Measurements from ENCODE around the gene FLYWCH2. TPM values are rescaled to one million over a fixed set of nuclear protein-coding genes. Genes with fewer than 3 reads are reported as not detected.
A peak's percentile ranks its signal among the peaks of the same experiment; 100 is the strongest.

The FLYWCH2 gene
- total RNA-seq, 1 experiment from 2014 or later = 94.1 TPM

DNA sequence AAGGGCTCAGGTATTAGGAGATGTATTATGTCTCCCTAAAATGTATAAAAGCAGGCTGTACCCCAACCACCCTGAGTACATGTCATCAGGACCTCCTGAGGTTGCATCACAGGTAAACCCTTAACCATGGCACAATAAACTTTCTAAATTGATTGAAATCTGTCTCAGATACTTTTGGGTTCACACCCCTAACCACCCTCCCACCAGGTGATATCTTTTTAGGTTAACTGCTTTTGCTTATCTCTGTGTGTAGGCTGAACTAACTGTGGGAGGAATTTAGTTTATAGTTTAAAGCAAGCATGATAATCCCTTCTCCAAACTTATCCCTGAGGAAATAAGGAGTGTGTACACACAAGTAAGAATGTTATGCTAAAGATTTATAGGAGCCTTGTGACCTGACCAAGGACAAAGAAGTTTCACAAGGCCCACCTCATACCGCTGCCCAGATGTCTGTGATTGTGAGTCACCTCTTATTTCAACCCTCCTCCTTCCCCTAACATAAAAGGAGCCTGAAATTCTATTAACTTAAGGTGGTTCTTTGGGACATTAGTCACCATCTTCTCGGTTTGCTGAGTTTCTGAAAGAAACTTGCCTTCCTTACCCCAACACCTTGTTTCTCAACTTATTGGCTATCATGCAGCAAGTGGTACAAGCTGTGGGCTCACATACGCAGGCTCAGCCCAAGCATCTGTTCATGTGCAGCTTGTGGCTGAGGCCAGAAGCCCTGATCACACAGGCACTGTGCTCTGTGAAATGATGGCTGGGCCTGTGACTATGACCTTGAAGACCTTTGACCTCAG is 36.3 kb upstream of the FLYWCH2 start:
- DNase-seq = no peak
- Histone ChIP-seq H3K4me3 (ENCODE audit: insufficient read depth, low read depth, low read length) (no peak overlapping the region), H3K36me3 (replicated peaks; ENCODE audit: control insufficient read depth, insufficient read depth, low read length) (no peaks in the 10 kb centered on the region), H3K27me3 (ENCODE audit: control insufficient read depth, insufficient read depth, low read length) (no peaks in the 10 kb centered on the region; the same call in 1 of the 2 replicates)

GRCh38 chr16:2848933-2849725 is 33.9 kb upstream of the FLYWCH2 start:
- Histone ChIP-seq H3K4me3 (ENCODE audit: insufficient read depth, low read depth, low read length) (no peak overlapping the region), H3K27me3 (ENCODE audit: control insufficient read depth, insufficient read depth, low read length) (no peaks in the 10 kb centered on the region; the same call in 1 of the 2 replicates), H3K36me3 (replicated peaks; ENCODE audit: control insufficient read depth, insufficient read depth, low read length) (no peaks in the 10 kb centered on the region)
- peak; percentile 23 for DNase-seq

GRCh38 chr16:2852003-2852730 is 30.8 kb upstream of the FLYWCH2 start:
- H3K27me3 ChIP-seq (ENCODE audit: control insufficient read depth, insufficient read depth, low read length) = peaks cover 1% of the 10 kb centered on the region; the same call in 1 of the 2 replicates
- H3K36me3 ChIP-seq (replicated peaks; ENCODE audit: control insufficient read depth, insufficient read depth, low read length) = no peaks in the 10 kb centered on the region
- peak; percentile 64 for DNase-seq
- no peak overlapping the region for H3K4me3 ChIP-seq (ENCODE audit: insufficient read depth, low read depth, low read length)

- peak; percentile 73 for DNase-seq
- Histone ChIP-seq H3K36me3 (replicated peaks; ENCODE audit: control insufficient read depth, insufficient read depth, low read length) (no peaks in the 10 kb centered on the region), H3K4me3 (ENCODE audit: insufficient read depth, low read depth, low read length) (no peak overlapping the region), H3K27me3 (ENCODE audit: control insufficient read depth, insufficient read depth, low read length) (peaks cover 8% of the 10 kb centered on the region; the same call in 1 of the 2 replicates)
Observed at GRCh38 chr16:2852731-2853507, 30.1 kb upstream of the FLYWCH2 start.

DNA sequence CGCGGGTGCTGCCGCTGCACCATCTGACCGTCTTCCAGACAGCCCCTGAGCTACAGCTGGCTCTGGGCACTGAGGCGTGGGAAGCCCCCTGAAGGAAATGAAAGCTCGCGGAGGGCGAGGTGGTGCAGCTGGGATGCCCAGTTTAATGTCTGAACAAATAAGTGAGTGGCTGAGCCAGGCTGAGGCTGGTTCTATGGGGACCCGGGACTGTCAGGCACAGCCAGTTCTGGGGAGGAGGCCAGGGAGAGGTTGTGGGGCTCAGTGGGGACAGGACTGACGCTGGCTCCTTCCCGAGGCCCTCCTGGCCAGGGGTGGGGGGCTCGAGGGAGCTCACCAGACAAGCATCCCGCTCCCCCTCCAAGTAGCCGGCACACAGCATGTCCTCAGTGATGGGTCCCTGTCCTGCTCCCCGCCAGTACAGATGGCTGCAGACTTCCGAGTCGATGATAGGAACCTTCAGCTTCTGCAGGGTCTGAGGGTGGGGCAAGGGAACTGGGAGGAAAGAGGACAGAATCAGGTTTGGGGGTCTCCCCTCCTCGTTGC is 29.4 kb upstream of the FLYWCH2 start:
- peak; percentile 35 for DNase-seq
- no peaks in the 10 kb centered on the region for H3K36me3 ChIP-seq (replicated peaks; ENCODE audit: control insufficient read depth, insufficient read depth, low read length)
- no peak overlapping the region for H3K4me3 ChIP-seq (ENCODE audit: insufficient read depth, low read depth, low read length)
- peaks cover 14% of the 10 kb centered on the region; the same call in 1 of the 2 replicates for H3K27me3 ChIP-seq (ENCODE audit: control insufficient read depth, insufficient read depth, low read length)

DNA sequence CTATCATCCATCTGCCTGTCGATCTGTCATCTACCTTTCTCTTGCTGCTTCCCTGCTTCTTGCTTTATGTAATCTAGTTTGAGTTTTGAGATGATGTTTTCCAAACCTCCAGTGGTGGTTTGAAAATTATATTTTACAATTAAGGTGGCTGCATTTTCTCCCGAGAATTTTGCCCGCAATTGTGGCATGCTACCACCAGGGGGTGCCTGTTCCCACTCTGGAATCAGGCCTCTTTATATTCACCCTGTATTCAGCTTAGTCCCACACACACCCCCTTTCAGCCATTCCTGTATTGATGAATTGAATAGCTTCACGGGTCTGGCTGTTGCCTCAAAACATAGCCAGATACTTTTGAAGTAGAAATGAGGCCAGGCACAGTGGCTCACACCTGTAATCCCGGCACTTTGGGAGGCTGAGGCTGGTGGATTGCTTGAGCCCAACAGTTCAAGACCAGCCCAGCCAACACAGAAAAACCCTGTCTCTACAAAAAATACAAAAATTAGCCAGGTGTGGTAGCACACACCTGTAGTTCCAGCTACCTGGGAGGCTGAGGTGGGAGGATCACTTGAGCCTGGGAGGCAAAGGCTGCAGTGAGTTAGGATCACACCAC is 28.2 kb upstream of the FLYWCH2 start:
- no peak overlapping the region for H3K4me3 ChIP-seq (ENCODE audit: insufficient read depth, low read depth, low read length)
- peak; percentile 79 for DNase-seq
- H3K36me3 ChIP-seq (replicated peaks; ENCODE audit: control insufficient read depth, insufficient read depth, low read length) = no peaks in the 10 kb centered on the region
- peaks cover 18% of the 10 kb centered on the region; the same call in 1 of the 2 replicates for H3K27me3 ChIP-seq (ENCODE audit: control insufficient read depth, insufficient read depth, low read length)

DNA sequence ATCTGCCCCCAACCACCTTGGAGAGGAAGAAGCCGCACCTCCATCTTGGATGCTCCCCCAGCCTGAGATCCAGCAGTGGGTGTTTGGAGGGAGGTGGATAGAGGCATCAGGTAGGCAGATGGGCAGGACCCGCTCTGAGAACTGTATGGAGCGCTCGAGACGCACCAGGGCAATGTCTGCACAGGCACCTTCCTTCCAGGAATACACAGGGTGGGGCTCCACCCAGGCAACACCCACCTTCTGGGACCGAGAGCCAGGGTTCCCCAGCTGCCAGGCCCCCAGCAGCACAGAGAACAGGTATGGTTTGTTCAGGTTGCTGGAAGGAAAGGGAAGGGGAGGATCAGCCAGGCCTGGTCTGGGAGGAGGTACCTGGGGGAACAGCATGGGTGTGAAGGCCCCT is 27.5 kb upstream of the FLYWCH2 start:
- H3K36me3 ChIP-seq (replicated peaks; ENCODE audit: control insufficient read depth, insufficient read depth, low read length) = no peaks in the 10 kb centered on the region

DNA sequence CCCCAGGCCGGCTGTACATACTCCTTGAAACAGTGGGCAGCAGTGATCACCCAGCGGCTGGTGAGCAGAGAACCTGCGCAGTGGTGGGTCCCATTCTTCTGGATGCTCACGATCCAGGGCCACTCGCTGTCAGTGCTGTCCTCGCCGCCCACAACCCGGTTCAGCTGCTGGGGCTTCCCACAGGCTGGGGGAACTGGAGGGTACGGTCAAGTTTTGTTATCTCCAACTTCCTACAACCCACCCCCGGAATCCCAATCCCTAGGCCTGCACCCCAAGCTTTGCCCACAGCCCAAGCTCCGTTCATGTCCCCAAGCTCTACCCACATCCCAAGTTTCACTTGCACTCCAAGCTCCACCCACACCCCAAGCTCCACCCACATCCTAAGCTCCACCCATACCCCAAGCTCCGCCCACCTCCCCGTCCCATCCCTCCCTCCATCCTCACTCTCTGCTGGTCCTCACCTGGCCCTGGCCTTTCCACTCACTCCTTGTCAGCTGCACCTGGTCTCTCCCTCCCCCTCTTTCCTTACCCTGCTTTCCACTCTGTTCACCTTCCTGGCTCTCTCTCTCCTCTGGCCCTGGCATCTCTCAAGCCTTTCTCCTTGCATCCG is 26.8 kb upstream of the FLYWCH2 start:
- H3K36me3 ChIP-seq (replicated peaks; ENCODE audit: control insufficient read depth, insufficient read depth, low read length) = no peaks in the 10 kb centered on the region
- peaks cover 18% of the 10 kb centered on the region; the same call in 1 of the 2 replicates for H3K27me3 ChIP-seq (ENCODE audit: control insufficient read depth, insufficient read depth, low read length)
- DNase-seq = peak; percentile 90

More for the DNA sequence above, 27.5 kb upstream of the FLYWCH2 start:
- Histone ChIP-seq H3K4me3 (ENCODE audit: insufficient read depth, low read depth, low read length) (no peak overlapping the region), H3K27me3 (ENCODE audit: control insufficient read depth, insufficient read depth, low read length) (peaks cover 18% of the 10 kb centered on the region; the same call in 1 of the 2 replicates)
- DNase-seq = peak; percentile 34

DNA sequence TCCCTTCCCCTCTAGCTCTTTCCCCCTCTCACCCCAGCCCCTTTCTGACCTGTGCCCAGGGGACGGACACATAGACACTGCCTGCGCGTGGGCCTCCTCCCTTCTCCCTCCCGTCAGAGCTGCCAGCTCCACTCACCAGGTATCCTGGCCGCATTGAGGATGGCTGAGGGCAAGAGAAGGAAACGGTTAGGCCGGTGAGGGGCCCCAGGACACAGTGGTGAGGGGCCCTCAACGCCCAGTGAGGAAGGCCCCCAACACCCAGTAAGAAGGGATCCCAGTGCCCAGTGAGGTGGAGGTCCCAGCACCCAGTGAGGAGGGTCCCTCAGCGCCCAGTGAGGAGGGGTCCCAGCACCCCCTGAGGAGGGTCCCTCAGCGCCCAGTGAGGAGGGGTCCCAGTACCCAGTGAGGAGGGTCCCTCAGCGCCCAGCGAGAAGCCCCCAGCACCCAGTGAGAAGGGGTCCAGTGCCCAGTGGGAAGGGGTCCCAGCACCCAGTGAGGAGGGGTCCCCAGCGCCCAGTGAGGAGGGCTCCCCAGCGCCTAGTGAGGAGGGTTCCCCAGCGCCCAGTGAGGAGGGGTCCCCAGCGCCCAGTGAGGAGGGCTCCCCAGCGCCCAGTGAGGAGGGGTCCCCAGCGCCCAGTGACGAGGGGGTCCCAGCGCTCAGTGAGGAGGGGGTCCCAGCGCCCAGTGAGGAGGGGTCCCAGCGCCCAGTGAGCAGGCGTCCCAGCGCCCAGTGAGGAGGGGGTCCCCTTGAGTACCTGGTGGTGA is 26.1 kb upstream of the FLYWCH2 start:
- Histone ChIP-seq H3K4me3 (ENCODE audit: insufficient read depth, low read depth, low read length) (peak overlapping the region; percentile 47; the same call in 1 of the 2 replicates), H3K36me3 (replicated peaks; ENCODE audit: control insufficient read depth, insufficient read depth, low read length) (no peaks in the 10 kb centered on the region), H3K27me3 (ENCODE audit: control insufficient read depth, insufficient read depth, low read length) (peaks cover 18% of the 10 kb centered on the region; the same call in 1 of the 2 replicates)
- DNase-seq = no peak

More for the DNA sequence above, 26.8 kb upstream of the FLYWCH2 start:
- no peak overlapping the region for H3K4me3 ChIP-seq (ENCODE audit: insufficient read depth, low read depth, low read length)

GRCh38 chr16:2857451-2858244 is 25.4 kb upstream of the FLYWCH2 start, which contains the start of gene PRSS22:
PRSS22 (minus strand) TSS chr16:2858170; CDS start chr16:2858104, 66 bp downstream.
- Histone ChIP-seq H3K27me3 (ENCODE audit: control insufficient read depth, insufficient read depth, low read length) (peaks cover 18% of the 10 kb centered on the region; the same call in 1 of the 2 replicates), H3K4me3 (ENCODE audit: insufficient read depth, low read depth, low read length) (peak within 1 kb of the TSS; percentile 47), H3K36me3 (replicated peaks; ENCODE audit: control insufficient read depth, insufficient read depth, low read length) (no peaks in the 10 kb centered on the region)
- peak; percentile 82 for DNase-seq

DNA sequence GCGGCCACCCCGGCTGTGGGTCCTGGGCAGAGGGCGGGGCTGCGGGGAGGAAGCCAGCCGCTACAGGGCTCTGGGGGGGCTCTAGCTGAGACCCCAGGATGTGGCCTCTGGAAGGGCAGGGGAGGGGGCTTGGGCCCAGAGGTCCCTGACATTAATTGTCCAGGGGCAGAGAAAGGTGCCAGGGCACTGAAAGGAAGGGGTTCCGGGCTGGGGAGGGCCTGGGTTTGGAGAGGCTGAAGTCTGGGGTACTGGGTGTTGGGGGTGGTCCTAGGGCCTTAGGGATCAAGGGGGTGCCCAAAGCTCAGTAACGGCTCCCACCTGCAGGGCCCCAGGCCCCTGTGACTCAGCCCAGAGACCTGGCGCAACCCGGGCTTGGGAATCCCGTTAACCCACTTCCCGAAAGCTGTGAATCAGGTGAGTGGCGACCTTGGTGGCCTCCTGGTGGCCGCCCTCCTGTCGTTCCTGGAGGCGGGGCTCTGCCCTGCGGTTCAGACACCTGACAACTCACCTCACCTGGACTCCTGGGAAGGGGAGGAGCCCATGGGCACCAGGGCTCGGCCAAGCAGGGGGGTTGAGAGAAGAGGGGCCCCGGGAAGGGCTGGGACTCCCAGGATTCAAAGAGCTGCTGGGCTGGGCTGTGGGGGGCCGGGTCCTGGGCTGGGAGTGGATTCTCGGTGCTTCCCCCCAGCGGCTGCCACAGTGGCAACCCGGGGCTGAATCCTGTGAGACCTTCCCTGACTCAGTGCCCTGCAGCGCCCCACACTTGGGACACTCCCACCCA is 24.6 kb upstream of the FLYWCH2 start:
- DNase-seq = peak; percentile 79
- peaks cover 18% of the 10 kb centered on the region; the same call in 1 of the 2 replicates for H3K27me3 ChIP-seq (ENCODE audit: control insufficient read depth, insufficient read depth, low read length)
- H3K36me3 ChIP-seq (replicated peaks; ENCODE audit: control insufficient read depth, insufficient read depth, low read length) = no peaks in the 10 kb centered on the region
- peak overlapping the region; percentile 47 for H3K4me3 ChIP-seq (ENCODE audit: insufficient read depth, low read depth, low read length)
